Panc1 (cell line): Measurements from ENCODE around the gene CLPTM1L.

Experiments
- POLR2AphosphoS5 ChIP-seq: IDR thresholded peaks from 2 replicates; pipeline ENCODE4 v1.6.1; 2012; ENCODE audit warnings: mild to moderate bottlenecking, low read depth, low read length, moderate library complexity
- REST ChIP-seq, 2 experiments: IDR thresholded peaks; 2 replicates each; pipeline ENCODE4 v1.6.1; 2011 to 2012; ENCODE audit warnings: low read depth in 2 of 2, control low read depth in 1 of 2, low read length in 1 of 2, mild to moderate bottlenecking in 1 of 2, moderate library complexity in 1 of 2; ENCODE audit not compliant: insufficient read depth in 1 of 2
- SIN3A ChIP-seq: IDR thresholded peaks from 2 replicates; pipeline ENCODE4 v1.6.1; 2012; ENCODE audit warnings: low read depth, mild to moderate bottlenecking, low read length, moderate library complexity, borderline replicate concordance; ENCODE audit not compliant: insufficient read depth
- TF ChIP-seq, protein P1 (sequence below): fragments of 450-650 bp; IDR thresholded peaks from 2 replicates; pipeline ENCODE4 v1.5.1; 2017; ENCODE audit warnings: mild to moderate bottlenecking

DNA sequence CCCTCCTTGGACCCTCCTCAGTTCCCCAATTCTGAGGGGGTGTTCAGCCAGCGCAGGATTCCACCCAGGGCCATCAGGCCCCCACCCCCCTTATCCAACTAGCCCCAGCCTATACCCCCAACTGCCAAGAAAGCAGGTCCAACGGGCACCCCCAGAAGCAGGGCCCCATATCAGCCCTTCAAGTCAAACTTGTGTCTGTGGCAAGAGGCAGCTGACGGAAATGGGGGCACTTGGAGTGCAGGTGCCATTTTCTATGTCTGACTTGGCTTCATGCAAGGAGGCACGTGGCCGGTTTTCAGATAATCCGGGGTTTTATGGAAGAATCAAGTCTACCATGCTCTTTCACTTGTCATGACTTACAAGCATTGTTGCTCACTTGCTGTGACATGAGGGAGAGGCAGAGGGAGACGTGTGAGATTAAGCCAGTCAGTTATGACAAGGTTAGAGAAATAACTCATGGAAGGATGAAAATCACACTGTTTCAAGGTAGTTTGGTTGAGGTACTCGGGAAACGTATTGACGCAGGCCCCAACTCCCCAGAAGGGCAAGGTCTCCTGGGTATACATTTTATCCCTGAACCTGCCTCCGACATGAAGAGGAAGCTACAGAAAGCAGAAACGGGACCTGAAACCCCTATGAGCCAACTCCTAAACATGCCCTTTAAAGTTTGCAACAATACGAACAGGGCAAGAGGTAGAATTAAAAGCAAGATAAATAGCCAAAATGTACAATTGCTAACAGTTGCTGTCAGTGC, 26.5 kb upstream of the CLPTM1L start:
- TF ChIP-seq, protein P1, sequence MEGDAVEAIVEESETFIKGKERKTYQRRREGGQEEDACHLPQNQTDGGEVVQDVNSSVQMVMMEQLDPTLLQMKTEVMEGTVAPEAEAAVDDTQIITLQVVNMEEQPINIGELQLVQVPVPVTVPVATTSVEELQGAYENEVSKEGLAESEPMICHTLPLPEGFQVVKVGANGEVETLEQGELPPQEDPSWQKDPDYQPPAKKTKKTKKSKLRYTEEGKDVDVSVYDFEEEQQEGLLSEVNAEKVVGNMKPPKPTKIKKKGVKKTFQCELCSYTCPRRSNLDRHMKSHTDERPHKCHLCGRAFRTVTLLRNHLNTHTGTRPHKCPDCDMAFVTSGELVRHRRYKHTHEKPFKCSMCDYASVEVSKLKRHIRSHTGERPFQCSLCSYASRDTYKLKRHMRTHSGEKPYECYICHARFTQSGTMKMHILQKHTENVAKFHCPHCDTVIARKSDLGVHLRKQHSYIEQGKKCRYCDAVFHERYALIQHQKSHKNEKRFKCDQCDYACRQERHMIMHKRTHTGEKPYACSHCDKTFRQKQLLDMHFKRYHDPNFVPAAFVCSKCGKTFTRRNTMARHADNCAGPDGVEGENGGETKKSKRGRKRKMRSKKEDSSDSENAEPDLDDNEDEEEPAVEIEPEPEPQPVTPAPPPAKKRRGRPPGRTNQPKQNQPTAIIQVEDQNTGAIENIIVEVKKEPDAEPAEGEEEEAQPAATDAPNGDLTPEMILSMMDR = no peak
- TF ChIP-seq POLR2AphosphoS5 (no peak), REST (IDR thresholded peaks at IDR 0.05; ENCODE audit: insufficient read depth in 1 of 2, low read depth in 2 of 2, low read length in 1 of 2) (no peak), SIN3A (no peak)
